Mononuclear cell (primary cell): Measurements from ENCODE around the gene CMIP. TPM values are rescaled to one million over a fixed set of nuclear protein-coding genes. Genes with fewer than 3 reads are reported as not detected.

ENCODE experiments used
- H3K27me3 ChIP-seq: 2 replicates; pipeline ENCODE4 v1.6.0; 2011; ENCODE audit warnings: low read length, control low read depth; ENCODE audit not compliant: insufficient read depth
- H3K4me1 ChIP-seq: 2 replicates; pipeline ENCODE4 v1.5.1; 2011; ENCODE audit warnings: mild to moderate bottlenecking, low read length, control low read depth; ENCODE audit not compliant: insufficient read depth
- H3K4me3 ChIP-seq: 2 replicates; pipeline ENCODE4 v1.5.1; 2011; ENCODE audit warnings: mild to moderate bottlenecking, low read length, moderate library complexity
- H3K9me3 ChIP-seq: 2 replicates; pipeline ENCODE4 v1.5.1; 2011; ENCODE audit warnings: low read depth, mild to moderate bottlenecking, control low read depth, low read length
- total RNA-seq: library from RNA; depleted of rRNA; stranded (reverse); fragments of >200 nt; gene quantifications from one replicate; pipeline ENCODE4 v1.2.3, GENCODE V29; 2012

Gene CMIP
- total RNA-seq, 1 donor = 29.6 TPM

DNA sequence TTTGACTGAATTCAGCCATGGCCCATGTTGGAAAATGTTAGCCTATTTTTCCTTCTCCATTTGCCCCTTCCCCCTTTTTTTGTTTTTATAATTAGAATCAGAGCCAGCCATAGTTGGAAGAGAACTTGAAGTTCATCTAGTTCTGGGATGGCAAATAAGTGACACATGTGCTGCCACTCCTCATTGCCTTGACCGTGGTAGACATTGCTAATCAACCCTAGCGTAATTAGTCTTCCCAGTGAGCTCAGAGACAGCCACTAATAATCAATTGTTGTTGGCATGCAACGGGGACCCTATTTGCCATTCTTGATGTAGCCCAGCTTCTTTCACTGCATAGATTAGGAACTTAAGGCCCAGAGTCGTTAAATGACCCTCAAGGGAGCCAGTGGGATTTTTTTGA is 16.6 kb downstream of the CMIP start:
- Histone ChIP-seq H3K27me3 (no peaks in the 10 kb centered on the region), H3K9me3 (no peaks in the 10 kb centered on the region), H3K4me3 (no peak overlapping the region), H3K4me1 (peaks cover 83% of the 10 kb centered on the region)

GRCh38 chr16:81461766-81462165 is 17.2 kb downstream of the CMIP start:
- no peaks in the 10 kb centered on the region for H3K9me3 ChIP-seq
- H3K4me1 ChIP-seq = peaks cover 84% of the 10 kb centered on the region
- H3K4me3 ChIP-seq = no peak overlapping the region
- no peaks in the 10 kb centered on the region for H3K27me3 ChIP-seq

DNA sequence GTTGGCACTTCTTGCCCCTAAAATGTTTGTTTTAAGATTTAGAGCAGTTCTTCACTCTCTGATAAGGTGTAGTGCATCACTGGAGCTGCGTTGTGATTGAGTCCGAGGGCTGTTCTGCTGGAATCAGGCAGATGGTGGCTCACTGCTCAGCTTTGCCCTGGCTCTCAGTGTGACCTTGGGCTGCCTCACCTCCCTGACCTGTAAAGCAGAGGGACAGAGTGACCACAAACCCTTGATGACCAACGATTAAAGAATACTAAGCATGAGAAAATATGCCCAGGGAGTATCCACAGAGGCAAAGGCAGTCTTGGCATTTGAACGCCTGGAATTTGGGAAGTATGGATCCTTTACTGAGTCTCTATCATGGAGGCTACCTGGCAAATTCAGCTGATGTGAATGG is 18.1 kb downstream of the CMIP start:
- no peak overlapping the region for H3K4me3 ChIP-seq
- H3K9me3 ChIP-seq = no peaks in the 10 kb centered on the region
- no peaks in the 10 kb centered on the region for H3K27me3 ChIP-seq
- H3K4me1 ChIP-seq = peaks cover 84% of the 10 kb centered on the region

DNA sequence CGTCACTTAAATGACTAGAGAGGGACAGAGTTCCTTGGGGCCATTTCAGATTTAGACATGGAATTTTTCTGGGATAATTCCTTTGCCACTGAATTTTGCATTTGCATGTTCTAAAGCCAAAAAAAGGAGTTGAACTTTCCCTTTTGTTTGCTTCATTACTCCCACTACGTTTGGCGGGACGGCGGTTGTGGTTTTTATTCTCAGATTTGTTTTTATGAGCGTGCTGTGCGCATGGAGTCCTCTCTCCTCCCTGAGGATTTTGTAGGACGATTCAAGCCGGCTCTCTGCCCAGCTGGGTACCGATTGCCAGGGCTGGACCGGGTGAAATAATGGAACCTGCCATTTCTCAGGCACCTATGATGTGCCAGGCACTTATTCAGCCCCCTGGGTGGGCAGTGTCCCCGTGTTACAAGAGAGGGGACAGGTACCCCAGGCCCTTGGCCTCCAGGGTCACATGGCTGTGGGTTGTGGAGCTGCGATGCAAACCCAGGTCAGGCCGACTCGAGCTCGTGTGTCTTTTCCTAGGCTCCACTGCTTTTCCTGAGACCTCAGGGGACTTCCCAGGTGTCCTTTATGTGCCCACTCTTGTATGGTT is 18.8 kb downstream of the CMIP start:
- H3K4me1 ChIP-seq = peaks cover 84% of the 10 kb centered on the region
- H3K9me3 ChIP-seq = no peaks in the 10 kb centered on the region
- H3K4me3 ChIP-seq = no peak overlapping the region
- H3K27me3 ChIP-seq = no peaks in the 10 kb centered on the region

DNA sequence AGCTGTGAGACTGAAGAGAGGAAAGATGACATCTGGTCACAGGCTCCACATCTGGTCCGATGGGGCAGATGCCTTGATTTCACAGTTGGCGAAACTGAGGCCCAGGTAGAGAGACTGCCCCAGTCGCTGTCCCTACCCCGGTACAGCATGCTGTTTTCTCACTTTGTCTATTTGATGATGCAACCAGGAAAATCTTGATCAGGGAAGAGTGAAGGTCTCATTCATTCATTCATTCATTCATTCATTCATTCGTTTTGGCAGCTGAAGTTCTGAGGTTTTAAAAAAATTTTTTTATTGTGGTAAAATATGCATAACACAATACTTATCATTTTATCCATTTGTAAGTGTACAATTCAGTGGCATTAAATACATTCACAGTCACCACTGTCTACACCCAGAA is 19.7 kb downstream of the CMIP start:
- H3K9me3 ChIP-seq = no peaks in the 10 kb centered on the region
- no peaks in the 10 kb centered on the region for H3K27me3 ChIP-seq
- no peak overlapping the region for H3K4me3 ChIP-seq
- peaks cover 88% of the 10 kb centered on the region for H3K4me1 ChIP-seq

DNA sequence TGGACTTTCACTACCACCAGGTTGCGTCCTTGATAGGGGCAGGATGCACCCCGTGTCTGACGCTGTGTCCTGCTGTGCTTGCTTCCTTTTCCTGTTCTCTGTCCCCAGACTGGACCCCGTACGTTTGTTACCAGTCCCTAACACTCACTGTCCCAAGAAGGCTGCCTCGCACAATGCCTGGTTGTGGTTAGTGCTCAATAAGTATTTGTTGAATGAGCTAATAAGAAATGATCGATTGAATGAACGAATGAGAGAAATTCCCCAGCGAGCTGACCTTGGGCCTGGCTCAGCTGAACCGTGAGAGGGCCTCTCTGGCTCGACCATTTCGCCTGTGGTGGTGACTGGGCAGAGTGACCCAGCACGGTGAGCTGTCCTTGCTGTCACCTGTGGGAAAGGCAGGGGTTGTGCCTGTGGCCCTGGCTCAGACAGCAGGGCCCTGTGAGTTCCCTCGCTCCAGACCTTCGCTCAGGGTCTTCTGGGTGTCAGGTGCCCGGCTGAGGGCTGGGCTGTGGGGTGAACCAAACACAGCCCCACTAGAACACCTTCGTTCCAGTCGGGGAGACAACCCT is 20.9 kb downstream of the CMIP start:
- Histone ChIP-seq H3K27me3 (no peaks in the 10 kb centered on the region), H3K4me1 (peaks cover 88% of the 10 kb centered on the region), H3K9me3 (no peaks in the 10 kb centered on the region), H3K4me3 (no peak overlapping the region)

DNA sequence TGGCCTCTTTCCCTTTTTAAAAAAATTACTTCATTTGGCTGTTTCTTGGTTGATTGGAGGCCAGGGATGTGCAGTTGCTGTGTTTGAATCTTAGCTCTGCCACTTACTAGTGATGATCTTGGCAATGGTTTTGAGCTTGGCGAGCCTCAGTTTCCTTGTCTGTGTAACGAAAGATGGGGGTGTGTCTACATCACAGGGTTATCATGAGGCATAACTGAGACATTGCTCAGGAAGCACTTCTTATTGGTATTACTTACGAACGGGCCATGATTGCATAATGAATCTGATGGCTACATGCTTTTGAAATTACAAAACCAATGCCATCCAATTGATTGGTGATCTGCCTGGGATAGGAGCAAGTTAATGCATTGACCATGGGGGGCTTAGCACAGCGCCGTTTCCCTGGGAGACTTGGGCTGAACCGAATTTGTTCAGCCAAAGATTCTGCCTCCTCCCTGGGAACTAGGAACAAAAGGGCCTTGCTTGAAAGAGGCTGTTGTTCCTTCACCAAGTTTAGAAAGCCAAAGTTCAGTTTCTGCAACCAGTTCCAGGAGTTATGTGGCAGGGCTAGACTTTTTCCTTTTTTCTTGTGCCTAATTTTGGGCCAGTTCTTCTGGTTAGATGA is 21.9 kb downstream of the CMIP start:
- H3K9me3 ChIP-seq = no peaks in the 10 kb centered on the region
- peaks cover 84% of the 10 kb centered on the region for H3K4me1 ChIP-seq
- no peaks in the 10 kb centered on the region for H3K27me3 ChIP-seq
- H3K4me3 ChIP-seq = no peak overlapping the region

DNA sequence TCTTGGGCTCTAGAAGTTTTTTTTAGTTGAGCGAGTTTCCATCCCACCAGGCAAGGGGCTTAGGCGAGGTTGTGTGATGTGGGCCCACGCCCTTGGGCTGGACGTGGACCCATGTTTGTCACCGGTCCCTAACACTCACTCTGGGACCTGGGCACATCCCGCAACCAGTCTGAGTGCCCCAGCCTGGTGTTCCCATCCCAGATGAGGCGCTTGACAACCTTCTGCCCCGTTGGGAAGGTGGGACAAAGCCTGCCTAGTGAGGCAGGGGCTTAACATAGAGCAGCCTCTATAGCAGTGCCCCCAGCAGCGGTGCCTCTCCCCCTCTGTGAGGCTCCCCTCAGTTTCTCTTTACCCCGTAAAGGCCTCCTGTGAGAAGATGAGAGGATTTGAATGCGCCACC is 22.5 kb downstream of the CMIP start:
- Histone ChIP-seq H3K27me3 (no peaks in the 10 kb centered on the region), H3K4me3 (no peak overlapping the region), H3K9me3 (no peaks in the 10 kb centered on the region), H3K4me1 (peaks cover 84% of the 10 kb centered on the region)

- H3K4me1 ChIP-seq = peaks cover 86% of the 10 kb centered on the region
- no peaks in the 10 kb centered on the region for H3K27me3 ChIP-seq
- no peak overlapping the region for H3K4me3 ChIP-seq
- no peaks in the 10 kb centered on the region for H3K9me3 ChIP-seq
These were observed 23.2 kb downstream of the CMIP start for GRCh38 chr16:81467815-81468214.

DNA sequence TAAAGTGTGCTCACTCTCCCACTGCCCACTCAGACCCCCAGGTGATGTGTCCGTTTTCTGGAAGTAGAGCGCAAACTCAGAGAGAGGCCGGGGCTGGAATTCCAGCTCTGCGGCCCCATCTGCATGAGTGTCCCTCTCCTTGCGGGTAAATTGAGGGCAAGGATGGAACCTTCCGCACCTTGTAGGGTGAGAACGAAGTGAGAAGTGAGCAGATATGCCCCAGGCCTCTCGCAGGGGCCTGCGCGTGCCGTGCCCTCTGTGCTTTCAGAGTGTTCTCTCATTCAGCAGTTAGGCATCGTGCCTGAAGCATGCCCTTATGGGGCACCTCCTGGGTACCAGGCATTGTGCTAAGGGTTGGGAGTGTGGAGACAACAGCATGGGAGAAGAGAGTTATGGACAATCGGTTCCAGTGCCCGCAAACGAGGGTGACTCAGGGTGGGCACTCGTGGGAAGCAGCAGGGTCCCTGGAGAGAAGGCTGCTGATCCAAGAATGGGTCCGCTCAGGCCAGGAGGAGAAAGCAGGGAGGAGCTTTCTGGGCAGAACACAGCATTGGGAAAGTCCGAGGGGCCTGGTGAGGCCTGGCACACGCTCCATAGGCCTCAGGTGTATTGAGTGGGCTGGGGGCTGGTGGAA is 23.8 kb downstream of the CMIP start:
- no peaks in the 10 kb centered on the region for H3K9me3 ChIP-seq
- no peak overlapping the region for H3K4me3 ChIP-seq
- no peaks in the 10 kb centered on the region for H3K27me3 ChIP-seq
- peaks cover 92% of the 10 kb centered on the region for H3K4me1 ChIP-seq

DNA sequence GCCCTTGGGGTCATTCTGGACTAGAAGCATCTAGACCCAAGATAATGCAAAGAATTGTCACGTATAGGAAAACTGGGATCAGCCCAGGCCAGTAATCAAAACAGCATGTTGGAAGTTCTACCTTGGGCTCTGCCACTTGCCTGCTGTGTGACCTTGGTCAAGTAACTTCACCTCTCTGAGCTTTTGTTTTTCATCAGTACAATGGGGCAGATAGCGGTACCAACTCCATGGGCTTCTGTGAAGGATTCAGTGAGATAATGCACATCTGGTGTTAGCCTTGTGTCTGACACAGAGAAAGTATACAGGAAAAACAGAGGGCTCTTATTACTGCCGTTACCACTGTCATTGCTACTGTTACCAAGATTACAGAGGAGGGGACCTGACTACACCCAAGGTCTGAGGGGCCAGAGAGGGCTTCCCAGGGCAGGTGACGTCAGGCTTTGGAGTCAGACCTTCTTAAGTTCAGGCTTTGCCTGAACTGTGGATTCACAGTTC is 24.6 kb downstream of the CMIP start:
- Histone ChIP-seq H3K4me1 (peaks cover 94% of the 10 kb centered on the region), H3K27me3 (no peaks in the 10 kb centered on the region), H3K9me3 (no peaks in the 10 kb centered on the region), H3K4me3 (no peak overlapping the region)

GRCh38 chr16:81469710-81470535 is 25.3 kb downstream of the CMIP start:
- Histone ChIP-seq H3K27me3 (no peaks in the 10 kb centered on the region), H3K4me1 (peaks cover 95% of the 10 kb centered on the region), H3K4me3 (peak overlapping the region; percentile 15), H3K9me3 (no peaks in the 10 kb centered on the region)

DNA sequence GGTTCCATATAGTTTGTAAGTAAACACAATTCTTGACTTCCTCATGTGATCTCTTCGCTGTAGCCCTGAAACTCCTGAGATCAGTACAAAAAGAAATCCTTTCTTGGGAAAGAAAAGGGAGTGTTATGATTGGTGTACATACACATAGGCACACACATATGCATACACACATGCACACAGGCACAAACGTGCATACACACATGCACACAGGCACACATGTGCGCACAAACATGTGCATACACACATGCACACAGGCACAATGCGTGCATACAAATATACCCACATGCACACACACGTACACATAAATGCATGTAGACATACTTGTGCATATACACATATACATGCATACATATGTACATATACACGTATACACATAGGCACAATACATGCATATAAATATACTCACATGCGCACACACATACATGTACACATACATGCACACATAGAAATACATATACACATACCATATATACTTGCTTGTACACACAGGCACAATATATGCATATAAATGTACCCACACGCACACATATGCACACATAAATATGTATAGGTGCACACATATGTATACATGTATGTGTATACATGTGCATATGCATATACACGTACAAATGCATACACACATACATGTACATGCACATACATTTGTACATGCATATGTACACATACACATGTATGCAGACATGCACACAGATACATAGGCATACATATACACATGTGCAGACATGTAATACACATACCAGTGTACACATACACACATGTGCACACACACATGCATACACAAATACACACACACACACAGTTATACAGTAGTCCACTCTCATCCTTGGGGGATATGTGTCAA is 26.4 kb downstream of the CMIP start:
- Histone ChIP-seq H3K27me3 (no peaks in the 10 kb centered on the region), H3K4me1 (peaks cover 96% of the 10 kb centered on the region), H3K4me3 (no peak overlapping the region), H3K9me3 (no peaks in the 10 kb centered on the region)

- no peaks in the 10 kb centered on the region for H3K27me3 ChIP-seq
- no peaks in the 10 kb centered on the region for H3K9me3 ChIP-seq
- peaks cover 96% of the 10 kb centered on the region for H3K4me1 ChIP-seq
- no peak overlapping the region for H3K4me3 ChIP-seq
These were observed 27.3 kb downstream of the CMIP start for GRCh38 chr16:81471882-81472281.
